ENCODE data around the gene ESR1. TPM values are rescaled to one million over a fixed set of nuclear protein-coding genes. Genes with fewer than 3 reads are reported as not detected.

ESR1 gene
- total and polyA plus RNA-seq, 2 donors (not counting 3 experiments of a cell fraction or from before 2014, with no cell fraction given), result 0.01 TPM; not detected in 1

DNA sequence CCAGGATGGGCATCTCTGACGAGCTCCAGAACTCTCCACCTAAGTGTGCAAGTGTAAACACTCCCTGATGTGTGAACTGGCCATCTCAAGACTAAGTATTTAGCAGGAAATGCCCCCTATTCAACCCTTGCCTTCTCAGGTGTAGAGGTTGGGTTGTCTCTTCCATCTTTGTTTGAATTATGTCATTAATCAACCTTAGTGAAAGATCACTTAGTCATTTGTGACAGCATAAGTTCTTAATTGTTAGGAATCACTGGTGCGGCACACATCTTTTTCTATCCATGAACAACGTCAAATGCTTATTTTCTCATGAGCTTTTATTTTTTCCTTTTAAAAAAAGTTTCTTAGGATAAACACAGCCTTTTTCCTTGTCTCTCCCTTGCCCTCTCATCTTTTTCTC, 151.6 kb downstream of the ESR1 start:
- Histone ChIP-seq H3K4me3 (replicated peaks in 1 of 3; ENCODE audit: insufficient read depth in 1 of 3, low read depth in 1 of 3, low read length in 3 of 3) (no peak overlapping the region), H3K9ac (replicated peaks; ENCODE audit: extremely low read depth, insufficient read depth, low read length) (no peak overlapping the region), H3K4me2 (ENCODE audit: insufficient read depth, low read length) (no peak overlapping the region), H3K36me3 (ENCODE audit: control insufficient read depth in 2 of 2, extremely low read depth in 1 of 2, insufficient read depth in 2 of 2, low read length in 2 of 2) (no peaks in the 10 kb centered on the region), H3K79me2 (ENCODE audit: control insufficient read depth, insufficient read depth, low read length) (no peaks in the 10 kb centered on the region), H3K9me1 (replicated peaks; ENCODE audit: control insufficient read depth, extremely low read depth, insufficient read depth, low read length) (no peaks in the 10 kb centered on the region), H4K20me1 (replicated peaks; ENCODE audit: control insufficient read depth, extremely low read depth, insufficient read depth, low read length) (no peaks in the 10 kb centered on the region), H3K27ac (ENCODE audit: insufficient read depth, low read depth, low read length) (no peak overlapping the region), H3K9me3 (replicated peaks; ENCODE audit: control insufficient read depth, insufficient read depth, low read length) (no peaks in the 10 kb centered on the region), H3K4me1 (ENCODE audit: control insufficient read depth, extremely low read depth, insufficient read depth, low read length) (no peaks in the 10 kb centered on the region), H3K27me3 (ENCODE audit: control insufficient read depth in 2 of 2, insufficient read depth in 2 of 2, low read length in 2 of 2) (no peaks in the 10 kb centered on the region), H2AFZ (ENCODE audit: low read depth, low read length) (no peak overlapping the region)
- no TSS peak for BruUV-seq (replicated peaks)
- dilution Hi-C loops (cut with MboI; ENCODE audit: extremely low pct_ligation_motif_present, low sequenced_read_pairs), result no loop called here
- intact Hi-C loops (cut with micrococcal nuclease), result no loop called here
- no peak for DNase-seq (ENCODE audit: low read depth, low spot score)
- no peak for FAIRE-seq
- TF ChIP-seq MYC (IDR thresholded peaks at IDR 0.05; ENCODE audit: low read depth, low read length), result no peak
- TF ChIP-seq POLR2A (IDR thresholded peaks at IDR 0.05; ENCODE audit: low read depth, low read length), result no peak
- no peak for TF ChIP-seq CTCF (IDR thresholded peaks at IDR 0.05; ENCODE audit: extremely low read depth in 1 of 2, insufficient read depth in 1 of 2, low read depth in 1 of 2, low read length in 2 of 2)
- no peak for TF ChIP-seq EZH2 (IDR thresholded peaks at IDR 0.05; ENCODE audit: borderline replicate concordance, low read depth, low read length, severe bottlenecking)
- TF ChIP-seq MAX (IDR thresholded peaks at IDR 0.05; ENCODE audit: insufficient read depth, insufficient read length), result no peak
- TF ChIP-seq JUN (IDR thresholded peaks at IDR 0.05; ENCODE audit: borderline replicate concordance, insufficient read depth, insufficient read length, low read depth), result no peak
- ChIA-PET CTCF (no interaction called here), POLR2A (no interaction called here)

DNA sequence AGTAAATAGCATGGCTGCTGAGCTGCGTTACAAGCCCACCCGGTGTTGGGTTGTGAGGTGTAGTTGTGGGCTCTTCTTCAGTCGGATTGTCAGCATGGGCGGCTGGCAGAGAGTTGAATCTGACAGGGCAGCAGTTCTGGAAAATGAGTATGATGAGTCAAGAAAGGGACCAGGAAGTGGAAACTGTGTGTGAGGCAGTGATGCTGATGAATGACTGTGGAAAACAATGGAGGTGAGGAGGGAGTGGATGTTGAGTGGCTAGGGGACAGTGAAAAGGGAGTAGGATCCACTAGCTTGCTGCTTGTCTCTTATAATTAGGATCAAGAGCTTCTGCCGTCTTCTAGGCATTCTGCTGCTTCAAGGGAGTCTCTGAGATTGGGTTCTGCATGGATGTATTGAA, 154.3 kb downstream of the ESR1 start:
- BruUV-seq (replicated peaks), result no TSS peak
- Histone ChIP-seq H3K27ac (ENCODE audit: insufficient read depth, low read depth, low read length) (no peak overlapping the region), H3K79me2 (ENCODE audit: control insufficient read depth, insufficient read depth, low read length) (no peaks in the 10 kb centered on the region), H2AFZ (ENCODE audit: low read depth, low read length) (no peak overlapping the region), H3K9ac (replicated peaks; ENCODE audit: extremely low read depth, insufficient read depth, low read length) (no peak overlapping the region), H3K4me2 (ENCODE audit: insufficient read depth, low read length) (no peak overlapping the region), H3K4me1 (ENCODE audit: control insufficient read depth, extremely low read depth, insufficient read depth, low read length) (no peaks in the 10 kb centered on the region), H3K36me3 (ENCODE audit: control insufficient read depth in 2 of 2, extremely low read depth in 1 of 2, insufficient read depth in 2 of 2, low read length in 2 of 2) (no peaks in the 10 kb centered on the region), H4K20me1 (replicated peaks; ENCODE audit: control insufficient read depth, extremely low read depth, insufficient read depth, low read length) (no peaks in the 10 kb centered on the region), H3K27me3 (ENCODE audit: control insufficient read depth in 2 of 2, insufficient read depth in 2 of 2, low read length in 2 of 2) (no peaks in the 10 kb centered on the region), H3K4me3 (replicated peaks in 1 of 3; ENCODE audit: insufficient read depth in 1 of 3, low read depth in 1 of 3, low read length in 3 of 3) (no peak overlapping the region), H3K9me3 (replicated peaks; ENCODE audit: control insufficient read depth, insufficient read depth, low read length) (no peaks in the 10 kb centered on the region), H3K9me1 (replicated peaks; ENCODE audit: control insufficient read depth, extremely low read depth, insufficient read depth, low read length) (no peaks in the 10 kb centered on the region)
- TF ChIP-seq EZH2 (IDR thresholded peaks at IDR 0.05; ENCODE audit: borderline replicate concordance, low read depth, low read length, severe bottlenecking) (no peak), MAX (IDR thresholded peaks at IDR 0.05; ENCODE audit: insufficient read depth, insufficient read length) (no peak), JUN (IDR thresholded peaks at IDR 0.05; ENCODE audit: borderline replicate concordance, insufficient read depth, insufficient read length, low read depth) (no peak), CTCF (IDR thresholded peaks at IDR 0.05; ENCODE audit: extremely low read depth in 1 of 2, insufficient read depth in 1 of 2, low read depth in 1 of 2, low read length in 2 of 2) (no peak), POLR2AphosphoS5 (IDR thresholded peaks at IDR 0.05; ENCODE audit: insufficient read depth, low read depth, low read length) (no peak), MYC (IDR thresholded peaks at IDR 0.05; ENCODE audit: low read depth, low read length) (no peak), POLR2A (IDR thresholded peaks at IDR 0.05; ENCODE audit: low read depth, low read length) (no peak), FOS (IDR thresholded peaks at IDR 0.05; ENCODE audit: borderline replicate concordance, insufficient read depth, low read length) (no peak), GATA2 (IDR thresholded peaks at IDR 0.05; ENCODE audit: insufficient read depth, insufficient read length, low read depth, low read length) (no peak)
- no peak for FAIRE-seq
- no peak for DNase-seq (ENCODE audit: low read depth, low spot score)
- intact Hi-C loops (cut with micrococcal nuclease) (no loop called here), dilution Hi-C loops (cut with MboI; ENCODE audit: extremely low pct_ligation_motif_present, low sequenced_read_pairs) (no loop called here)
- ChIA-PET CTCF (no interaction called here), POLR2A (no interaction called here)
